Left lung (tissue), 10 donors: ENCODE measurements around the gene TTLL8. TPM values are rescaled to one million over a fixed set of nuclear protein-coding genes. Genes with fewer than 3 reads are reported as not detected.

Source experiments
- ATAC-seq: fragments of 200-7000 bp; cut with Tn5 transposase; one replicate; pipeline ENCODE4 v1.9.1; 2020; ENCODE audit warnings: moderate library complexity
- DNase-seq, 4 donors: peaks; one replicate each; pipeline ENCODE4 v3.0.0-alpha.2; 2013 to 2020
- H3K27ac ChIP-seq, 2 donors: fragments of 200-600 bp; sonication (generic) in 1 of 2; one replicate each; pipeline versions ENCODE4 v1.5.0 to v1.8.0; 2020 to 2021
- H3K27me3 ChIP-seq, 2 donors: fragments of 200-600 bp; sonication (generic) in 1 of 2; one replicate each; pipeline versions ENCODE4 v1.5.0 to v1.8.0; 2020 to 2021
- H3K36me3 ChIP-seq, 2 donors: fragments of 200-600 bp; sonication (generic) in 1 of 2; one replicate each; pipeline versions ENCODE4 v1.5.0 to v1.8.0; 2020 to 2021
- H3K4me1 ChIP-seq, 2 donors: fragments of 200-600 bp; one replicate each; pipeline ENCODE4 v1.8.0; 2021
- H3K4me3 ChIP-seq, 2 donors: fragments of 200-600 bp; sonication (generic) in 1 of 2; one replicate each; pipeline versions ENCODE4 v1.5.0 to v1.8.0; 2020 to 2021; ENCODE audit warnings: mild to moderate bottlenecking in 1 of 2
- H3K9me3 ChIP-seq, 2 donors: fragments of 200-600 bp; sonication (generic) in 1 of 2; one replicate each; pipeline versions ENCODE4 v1.5.0 to v1.8.0; 2020 to 2021
- CTCF ChIP-seq, 2 donors: fragments of 200-600 bp; sonication (generic) in 1 of 2; IDR thresholded peaks; one replicate each; pipeline versions ENCODE4 v1.5.0 to v1.8.0; 2021; ENCODE audit warnings: antibody characterized with exemption in 2 of 2
- intact Hi-C, 2 donors: fragments of 100-400 bp; cut with DNase I; formaldehyde crosslinking; loops; one replicate each; pipeline versions ENCODE4 v1.11.2 to v1.14.2; 2022
- polyA plus RNA-seq, 6 donors: library from polyadenylated mRNA; unstranded; fragments of 120-200 nt; gene quantifications; one replicate each; pipeline ENCODE4 v1.2.1, GENCODE V29; 2013; ENCODE audit not compliant: insufficient read length in 6 of 6
- total RNA-seq, 2 donors: library from RNA; stranded (reverse); fragmentation: NEBNext Ultra II Directional; extraction: Animal tissue kit (Norgen Biotek cat#: 25700); gene quantifications; one replicate each; pipeline ENCODE4 v1.2.1, GENCODE V29; 2021
- donor health status: DM: no; HTN: yes; CAD: no.
- donor health status: DM: no; HTN: no; CAD: no.

Gene TTLL8
- total and polyA plus RNA-seq, 8 donors: not detected

- Histone ChIP-seq H3K27me3 (no peaks in the 10 kb centered on the region), H3K4me1 (no peaks in the 10 kb centered on the region), H3K4me3 (no peak overlapping the region), H3K36me3 (no peaks in the 10 kb centered on the region), H3K9me3 (no peaks in the 10 kb centered on the region), H3K27ac (no peak overlapping the region)
- no peak for TF ChIP-seq CTCF (IDR thresholded peaks at IDR 0.05)
- intact Hi-C loops: no loop called here
- DNase-seq (no peak), ATAC-seq (no peak)
These were observed 14.8 kb upstream of the TTLL8 start for GRCh38 chr22:50072714-50073538.

- Histone ChIP-seq H3K4me3 (no peak overlapping the region), H3K4me1 (no peaks in the 10 kb centered on the region), H3K36me3 (no peaks in the 10 kb centered on the region), H3K27ac (no peak overlapping the region), H3K27me3 (no peaks in the 10 kb centered on the region), H3K9me3 (no peaks in the 10 kb centered on the region)
- intact Hi-C loops: no loop called here
- no peak for TF ChIP-seq CTCF (IDR thresholded peaks at IDR 0.05)
- DNase-seq: no peak
- no peak for ATAC-seq
These were observed 14.1 kb upstream of the TTLL8 start for GRCh38 chr22:50072167-50072555.

- H3K27ac ChIP-seq: no peak overlapping the region
- H3K27me3 ChIP-seq: no peaks in the 10 kb centered on the region
- intact Hi-C loops: no loop called here
- no peaks in the 10 kb centered on the region for H3K36me3 ChIP-seq
- no peaks in the 10 kb centered on the region for H3K9me3 ChIP-seq
- H3K4me1 ChIP-seq: no peaks in the 10 kb centered on the region
- no peak overlapping the region for H3K4me3 ChIP-seq
- ATAC-seq (no peak), DNase-seq (peak in 1 of 4 donors; percentile 59)
- TF ChIP-seq CTCF (IDR thresholded peaks at IDR 0.05): no peak
These were observed 13.5 kb upstream of the TTLL8 start for GRCh38 chr22:50071432-50072166.

- TF ChIP-seq CTCF (IDR thresholded peaks at IDR 0.05): no peak
- no peaks in the 10 kb centered on the region for H3K9me3 ChIP-seq
- peaks cover 0 to 2% of the 10 kb centered on the region in 2 donors for H3K27me3 ChIP-seq
- no peak overlapping the region for H3K4me3 ChIP-seq
- H3K36me3 ChIP-seq: no peaks in the 10 kb centered on the region
- no peaks in the 10 kb centered on the region for H3K4me1 ChIP-seq
- DNase-seq: peak in 1 of 4 donors; percentile 39
- H3K27ac ChIP-seq: no peak overlapping the region
- intact Hi-C loops: no loop called here
- no peak for ATAC-seq
These were observed 12.3 kb upstream of the TTLL8 start for GRCh38 chr22:50070366-50070765.

GRCh38 chr22:50068096-50068495 lies 10.0 kb upstream of the TTLL8 start:
- H3K9me3 ChIP-seq: no peaks in the 10 kb centered on the region
- H3K4me1 ChIP-seq: no peaks in the 10 kb centered on the region
- DNase-seq (peak in 1 of 4 donors; percentile 64), ATAC-seq (no peak)
- H3K36me3 ChIP-seq: no peaks in the 10 kb centered on the region
- peaks cover 0 to 18% of the 10 kb centered on the region in 2 donors for H3K27me3 ChIP-seq
- H3K27ac ChIP-seq: no peak overlapping the region
- H3K4me3 ChIP-seq: no peak overlapping the region
- intact Hi-C loops: no loop called here
- TF ChIP-seq CTCF (IDR thresholded peaks at IDR 0.05): no peak
